ENCODE results near the gene NABP1.

NABP1 gene

DNA sequence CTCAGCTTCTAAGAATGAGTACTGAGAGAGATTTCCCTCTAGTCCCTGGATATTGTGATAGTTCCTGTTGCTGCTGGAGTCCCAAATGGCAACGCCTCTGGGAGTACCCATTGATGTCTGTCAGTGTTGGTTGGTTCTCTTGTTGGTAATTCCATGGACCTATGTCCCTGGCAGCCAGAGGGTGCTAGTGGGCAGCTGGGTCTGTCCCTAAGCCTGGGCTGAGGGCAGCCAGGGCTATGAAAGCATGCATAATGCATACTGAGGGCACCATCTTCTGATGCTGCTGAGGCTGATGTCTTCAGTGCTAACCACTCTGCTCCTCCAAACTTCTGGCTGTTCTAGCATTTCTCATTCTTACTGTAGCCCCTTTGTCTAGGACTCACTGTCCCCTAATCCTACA is 35.9 kb downstream of the NABP1 start:
- DNase-seq, result no peak

DNA sequence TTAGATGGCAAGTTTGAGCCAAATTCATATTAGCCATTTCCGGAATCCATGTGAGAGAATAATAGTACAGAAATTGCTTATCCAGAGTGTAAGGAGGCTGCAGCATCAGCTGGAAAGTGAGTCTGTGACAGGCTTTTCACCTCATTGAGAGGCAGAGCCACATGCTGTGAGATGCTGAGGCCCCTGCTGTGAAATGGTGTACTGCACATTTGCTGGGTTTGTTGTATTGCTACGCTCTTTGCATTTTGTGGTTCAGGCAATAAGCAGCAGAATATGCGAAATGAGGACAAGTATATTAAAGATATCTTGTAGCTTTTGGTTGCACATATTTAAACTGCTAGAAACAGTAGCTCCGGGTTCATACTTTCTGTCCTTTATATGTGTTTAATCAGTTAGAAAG is 37.0 kb downstream of the NABP1 start:
- no peak for DNase-seq

DNA sequence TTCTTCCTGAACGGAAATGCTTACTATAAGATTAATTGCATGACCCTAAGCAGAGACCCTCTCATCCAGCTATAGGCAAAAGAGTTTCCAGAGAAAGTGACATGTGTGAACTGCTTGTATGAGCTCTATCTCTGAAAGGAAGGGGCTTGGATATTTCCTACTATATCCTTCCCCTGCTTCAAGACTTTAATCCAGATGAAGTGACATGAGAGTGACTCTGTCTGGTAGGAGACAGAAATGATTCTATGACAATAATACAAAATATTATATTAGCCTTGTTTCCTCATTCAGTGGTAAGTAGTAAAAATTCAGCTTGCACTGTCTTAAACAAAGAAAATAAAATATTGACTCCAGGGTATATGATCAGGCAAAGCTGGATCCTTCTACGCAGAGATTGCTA is 37.5 kb downstream of the NABP1 start:
- DNase-seq, result no peak

- DNase-seq, result no peak
These were observed 41.3 kb downstream of the NABP1 start for GRCh38 chr2:191719261-191719660.

DNA sequence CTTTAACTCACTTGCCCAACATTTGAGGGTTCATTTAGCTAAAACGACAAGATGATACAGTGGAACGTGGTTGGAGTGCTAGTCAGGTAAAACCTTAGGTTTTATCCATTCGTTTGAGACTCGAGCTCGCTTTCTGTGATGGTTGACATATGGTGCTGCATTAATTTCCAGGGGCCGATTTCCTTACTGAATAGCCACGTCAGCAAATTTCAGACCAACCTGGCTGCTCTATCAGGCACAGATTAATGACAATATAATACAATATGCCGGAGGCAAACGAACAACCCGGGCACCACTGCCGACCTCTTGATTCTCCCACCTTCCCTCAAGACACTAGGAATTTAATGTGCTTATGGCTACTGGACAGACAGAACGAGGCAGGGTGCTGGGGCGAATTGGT is 42.0 kb downstream of the NABP1 start:
- no peak for DNase-seq

DNA sequence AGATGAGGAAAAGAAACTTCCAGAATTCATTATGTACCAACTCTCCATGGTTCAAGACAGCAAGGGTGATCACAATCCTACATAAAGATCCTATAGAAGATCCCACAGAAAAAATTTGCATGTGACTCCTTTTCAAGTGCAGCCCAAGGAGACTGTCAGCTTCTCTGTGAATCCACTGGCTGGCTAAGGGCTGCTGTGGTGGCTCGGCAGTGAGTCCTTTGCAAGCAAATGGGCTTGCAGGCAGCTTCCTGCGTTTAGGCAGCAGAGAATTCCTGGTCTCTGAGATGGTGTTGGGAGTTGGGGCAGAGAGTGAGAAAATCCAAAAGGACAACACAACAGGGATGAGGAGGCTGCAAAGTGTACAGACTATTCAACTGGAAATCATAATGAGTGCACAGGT is 43.4 kb downstream of the NABP1 start:
- no peak for DNase-seq

DNA sequence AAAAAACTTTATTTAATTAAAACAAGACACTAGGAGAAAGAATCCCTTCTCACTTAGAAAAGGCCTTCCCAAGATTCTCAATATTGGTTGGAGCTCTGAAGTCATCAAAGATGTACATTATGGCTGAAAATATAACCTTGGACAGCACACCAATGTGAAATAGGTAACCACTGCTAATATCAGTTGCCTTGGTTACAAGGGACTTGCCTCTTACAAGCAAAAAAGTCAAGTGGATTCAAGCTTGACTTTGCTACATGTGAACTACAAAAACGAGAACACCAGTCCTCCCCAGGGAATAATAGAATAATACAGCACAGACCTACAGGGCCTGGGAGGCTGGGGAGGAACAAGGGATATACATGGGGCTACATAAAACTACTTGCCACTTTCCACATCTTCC is 46.1 kb downstream of the NABP1 start:
- no peak for DNase-seq

- DNase-seq, result peak; percentile 10
These were observed 51.1 kb downstream of the NABP1 start for GRCh38 chr2:191728750-191729624.

DNA sequence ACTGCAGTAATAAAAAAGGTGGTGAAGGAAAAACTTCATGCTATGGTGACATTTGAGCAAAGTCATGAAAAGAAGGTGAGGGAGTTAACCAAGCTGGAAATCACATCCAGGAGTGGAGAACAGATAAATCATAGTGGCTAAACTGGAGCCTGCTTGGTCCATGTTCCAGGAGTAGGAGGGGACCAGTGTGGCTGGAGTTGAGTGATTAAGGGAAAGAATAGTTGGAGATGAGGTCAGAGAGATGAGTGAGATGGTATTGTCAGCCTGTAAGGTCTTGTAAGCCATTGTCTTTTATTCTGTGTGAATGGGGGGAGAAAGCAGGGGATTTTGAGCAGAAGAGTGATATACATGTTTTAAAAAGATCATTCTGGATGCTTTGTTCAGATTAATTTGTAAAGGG is 52.3 kb downstream of the NABP1 start:
- no peak for DNase-seq

All from kidney glomerular epithelial cell (primary cell).